MM.1S (cell line): Measurements from ENCODE around the gene APOA1.

Experiments used
- DNase-seq: peaks from one replicate; pipeline ENCODE4 v3.0.0-alpha.2; 2015
- H2AFZ ChIP-seq: fragments of 300-600 bp; sonication (generic); 2 replicates; pipeline ENCODE4 v1.6.0; 2016; ENCODE audit warnings: antibody characterized with exemption, low read length
- H3F3A ChIP-seq: fragments of 300-600 bp; sonication (generic); 2 replicates; pipeline ENCODE4 v1.6.1; 2016; ENCODE audit warnings: mild to moderate bottlenecking, antibody characterized with exemption, low read length, moderate library complexity, mixed read lengths; ENCODE audit not compliant: insufficient read depth
- H3K27ac ChIP-seq: fragments of 300-600 bp; sonication (generic); 2 replicates; pipeline ENCODE4 v1.5.1; 2016; ENCODE audit warnings: mild to moderate bottlenecking, low read length
- H3K27me3 ChIP-seq: fragments of 300-600 bp; sonication (generic); replicated peaks from 2 replicates; pipeline ENCODE4 v1.6.0; 2016; ENCODE audit warnings: low read length; ENCODE audit not compliant: insufficient read depth
- H3K36me3 ChIP-seq: fragments of 300-600 bp; sonication (generic); replicated peaks from 2 replicates; pipeline ENCODE4 v1.6.1; 2016; ENCODE audit warnings: mild to moderate bottlenecking, low read length, mixed read lengths; ENCODE audit not compliant: insufficient read depth
- H3K4me1 ChIP-seq: fragments of 300-600 bp; sonication (generic); 2 replicates; pipeline ENCODE4 v1.6.1; 2016; ENCODE audit warnings: low read length, mixed read lengths
- H3K4me2 ChIP-seq: fragments of 300-600 bp; sonication (generic); 2 replicates; pipeline ENCODE4 v1.6.0; 2016; ENCODE audit warnings: low read depth, low read length
- H3K4me3 ChIP-seq: fragments of 300-600 bp; sonication (generic); 2 replicates; pipeline ENCODE4 v1.5.1; 2016; ENCODE audit warnings: low read length, mixed read lengths
- H3K79me2 ChIP-seq: fragments of 300-600 bp; sonication (generic); 2 replicates; pipeline ENCODE4 v1.6.1; 2016; ENCODE audit warnings: mixed run types, low read length, mixed read lengths
- H3K9ac ChIP-seq: fragments of 300-600 bp; sonication (generic); 2 replicates; pipeline ENCODE4 v1.6.1; 2016; ENCODE audit warnings: low read length, mixed read lengths
- H3K9me2 ChIP-seq: fragments of 300-600 bp; sonication (generic); replicated peaks from 2 replicates; pipeline ENCODE4 v1.6.1; 2016; ENCODE audit warnings: mild to moderate bottlenecking, low read length, mixed read lengths; ENCODE audit not compliant: insufficient read depth
- H3K9me3 ChIP-seq: fragments of 300-600 bp; sonication (generic); replicated peaks from 2 replicates; pipeline ENCODE4 v1.6.1; 2016; ENCODE audit warnings: mild to moderate bottlenecking, low read length, mixed read lengths; ENCODE audit not compliant: insufficient read depth
- H4K20me1 ChIP-seq: fragments of 300-600 bp; sonication (generic); 2 replicates; pipeline ENCODE4 v1.6.1; 2016; ENCODE audit warnings: mild to moderate bottlenecking, low read length, moderate library complexity, mixed read lengths; ENCODE audit not compliant: insufficient read depth
- CTCF ChIP-seq: fragments of 300-600 bp; sonication (generic); IDR thresholded peaks from 2 replicates; pipeline ENCODE4 v1.5.1; 2016; ENCODE audit warnings: antibody characterized with exemption, low read length, mixed read lengths
- EZH2 ChIP-seq: fragments of 300-600 bp; sonication (generic); optimal IDR thresholded peaks from 2 replicates; pipeline ENCODE3; 2017; ENCODE audit warnings: low read depth, mild to moderate bottlenecking, antibody characterized with exemption, low read length, mixed read lengths
- EZH2phosphoT487 ChIP-seq: fragments of 300-600 bp; sonication (generic); IDR thresholded peaks from 2 replicates; pipeline ENCODE4 v1.6.1; 2018; ENCODE audit warnings: antibody characterized with exemption, low read length

The APOA1 gene

GRCh38 chr11:116828632-116829524 is 8.5 kb downstream of the APOA1 start:
- Histone ChIP-seq H3F3A (no peaks in the 10 kb centered on the region), H3K9ac (no peak overlapping the region), H3K9me2 (no peaks in the 10 kb centered on the region), H3K27me3 (no peaks in the 10 kb centered on the region), H4K20me1 (no peaks in the 10 kb centered on the region), H2AFZ (no peak overlapping the region), H3K79me2 (no peaks in the 10 kb centered on the region), H3K4me2 (no peak overlapping the region), H3K4me1 (no peaks in the 10 kb centered on the region), H3K36me3 (no peaks in the 10 kb centered on the region), H3K4me3 (no peak overlapping the region), H3K27ac (no peak overlapping the region), H3K9me3 (no peaks in the 10 kb centered on the region)
- no peak for DNase-seq
- TF ChIP-seq EZH2 (no peak), CTCF (no peak), EZH2phosphoT487 (no peak)

GRCh38 chr11:116827461-116827860 is 10.0 kb downstream of the APOA1 start:
- no peak overlapping the region for H2AFZ ChIP-seq
- no peaks in the 10 kb centered on the region for H3K9me3 ChIP-seq
- no peaks in the 10 kb centered on the region for H4K20me1 ChIP-seq
- TF ChIP-seq EZH2phosphoT487 (no peak), EZH2 (no peak), CTCF (no peak)
- no peaks in the 10 kb centered on the region for H3K4me1 ChIP-seq
- H3K9me2 ChIP-seq, result no peaks in the 10 kb centered on the region
- no peak for DNase-seq
- H3K9ac ChIP-seq, result no peak overlapping the region
- H3K36me3 ChIP-seq, result no peaks in the 10 kb centered on the region
- no peak overlapping the region for H3K4me3 ChIP-seq
- no peak overlapping the region for H3K4me2 ChIP-seq
- H3K27ac ChIP-seq, result no peak overlapping the region
- no peaks in the 10 kb centered on the region for H3F3A ChIP-seq
- no peaks in the 10 kb centered on the region for H3K79me2 ChIP-seq
- H3K27me3 ChIP-seq, result no peaks in the 10 kb centered on the region

GRCh38 chr11:116826751-116827431 is 10.5 kb downstream of the APOA1 start:
- Histone ChIP-seq H3F3A (no peaks in the 10 kb centered on the region), H3K79me2 (no peaks in the 10 kb centered on the region), H3K9me3 (no peaks in the 10 kb centered on the region), H3K9ac (no peak overlapping the region), H4K20me1 (no peaks in the 10 kb centered on the region), H3K27ac (no peak overlapping the region), H2AFZ (no peak overlapping the region), H3K36me3 (no peaks in the 10 kb centered on the region), H3K9me2 (no peaks in the 10 kb centered on the region), H3K4me2 (no peak overlapping the region), H3K4me3 (no peak overlapping the region), H3K27me3 (no peaks in the 10 kb centered on the region), H3K4me1 (no peaks in the 10 kb centered on the region)
- DNase-seq, result no peak
- TF ChIP-seq EZH2phosphoT487 (no peak), CTCF (no peak), EZH2 (no peak)
